ENCODE measurements around the gene FLNB.
A peak's percentile ranks its signal among the peaks of the same experiment; 100 is the strongest.

FLNB gene

DNA sequence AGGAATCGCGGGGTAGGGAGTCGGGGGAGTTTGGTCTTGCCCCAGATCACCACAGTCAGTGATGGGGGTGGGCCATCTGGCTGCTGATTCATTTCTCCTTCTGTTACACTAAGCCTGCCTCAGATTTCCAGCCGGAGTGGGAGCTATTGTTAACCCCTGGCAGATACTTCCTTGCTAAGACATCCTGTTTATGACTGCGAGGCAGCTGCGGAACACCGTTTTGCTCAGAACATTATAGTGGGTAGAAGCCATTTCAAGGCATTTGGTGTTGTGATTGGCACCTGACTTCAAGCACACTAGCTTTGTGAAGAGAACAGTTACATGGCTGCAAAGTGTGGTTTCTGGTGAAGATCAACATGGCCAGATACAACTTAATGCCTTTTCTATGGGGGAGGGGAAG is 73.8 kb downstream of the FLNB start:
- DNase-seq (ENCODE audit: insufficient read length, low spot score) (no peak), FAIRE-seq (peak; percentile 13)
- no peak for TF ChIP-seq TAF1 (IDR thresholded peaks at IDR 0.05; ENCODE audit: low read depth, low read length)
- no peak for TF ChIP-seq POLR2AphosphoS5 (IDR thresholded peaks at IDR 0.05; ENCODE audit: low read depth, low read length)
- TF ChIP-seq POLR2A (IDR thresholded peaks at IDR 0.05; ENCODE audit: low read depth, low read length), result no peak
- no peak for TF ChIP-seq SPI1 (IDR thresholded peaks at IDR 0.05; ENCODE audit: low read depth, low read length)
- TF ChIP-seq POU2F2 (IDR thresholded peaks at IDR 0.05; ENCODE audit: low read depth, low read length), result no peak

DNA sequence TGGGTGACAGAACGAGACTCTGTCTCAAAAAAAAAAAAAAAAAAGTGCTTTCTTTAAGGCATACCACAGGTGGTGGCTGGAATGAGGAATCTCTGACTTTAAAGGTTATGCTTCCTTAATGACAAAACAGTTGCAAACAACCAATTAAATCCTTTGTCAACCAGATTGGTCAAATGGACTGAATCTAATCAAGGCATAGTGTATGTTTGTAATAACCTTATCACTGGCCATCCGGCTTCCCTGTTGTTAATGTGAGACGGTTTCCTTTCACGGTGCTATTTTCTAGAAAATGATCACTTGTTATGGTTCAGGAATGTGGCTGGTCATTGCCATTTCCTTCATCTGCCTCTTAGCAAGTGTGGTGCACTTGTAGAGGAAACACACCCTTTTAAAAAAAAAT is 75.9 kb downstream of the FLNB start:
- no peak for FAIRE-seq
- TF ChIP-seq TAF1 (IDR thresholded peaks at IDR 0.05; ENCODE audit: low read depth, low read length), result no peak
- no peak for TF ChIP-seq POLR2A (IDR thresholded peaks at IDR 0.05; ENCODE audit: low read depth, low read length)
- no peak for TF ChIP-seq POLR2AphosphoS5 (IDR thresholded peaks at IDR 0.05; ENCODE audit: low read depth, low read length)
- TF ChIP-seq SPI1 (IDR thresholded peaks at IDR 0.05; ENCODE audit: low read depth, low read length), result no peak
- no peak for TF ChIP-seq PAX5 (IDR thresholded peaks at IDR 0.05; ENCODE audit: insufficient read depth, low read length, severe bottlenecking)
- TF ChIP-seq POU2F2 (IDR thresholded peaks at IDR 0.05; ENCODE audit: low read depth, low read length), result no peak
- no peak for DNase-seq (ENCODE audit: insufficient read length, low spot score)

- DNase-seq (ENCODE audit: insufficient read length, low spot score) (no peak), FAIRE-seq (peak; percentile 72)
- no peak for TF ChIP-seq POU2F2 (IDR thresholded peaks at IDR 0.05; ENCODE audit: low read depth, low read length)
- TF ChIP-seq TAF1 (IDR thresholded peaks at IDR 0.05; ENCODE audit: low read depth, low read length), result no peak
- no peak for TF ChIP-seq PAX5 (IDR thresholded peaks at IDR 0.05; ENCODE audit: insufficient read depth, low read length, severe bottlenecking)
- peak; percentile 39 for TF ChIP-seq SPI1 (IDR thresholded peaks at IDR 0.05; ENCODE audit: low read depth, low read length)
Measured at GRCh38 chr3:58084788-58085543, 76.7 kb downstream of the FLNB start.

- TF ChIP-seq TAF1 (IDR thresholded peaks at IDR 0.05; ENCODE audit: low read depth, low read length) (no peak), SPI1 (IDR thresholded peaks at IDR 0.05; ENCODE audit: low read depth, low read length) (no peak), POLR2A (IDR thresholded peaks at IDR 0.05; ENCODE audit: low read depth, low read length) (no peak), POLR2AphosphoS5 (IDR thresholded peaks at IDR 0.05; ENCODE audit: low read depth, low read length) (no peak), PAX5 (IDR thresholded peaks at IDR 0.05; ENCODE audit: insufficient read depth, low read length, severe bottlenecking) (no peak), POU2F2 (IDR thresholded peaks at IDR 0.05; ENCODE audit: low read depth, low read length) (no peak)
- FAIRE-seq (no peak), DNase-seq (ENCODE audit: insufficient read length, low spot score) (no peak)
Measured at GRCh38 chr3:58085616-58086015, 77.4 kb downstream of the FLNB start.

DNA sequence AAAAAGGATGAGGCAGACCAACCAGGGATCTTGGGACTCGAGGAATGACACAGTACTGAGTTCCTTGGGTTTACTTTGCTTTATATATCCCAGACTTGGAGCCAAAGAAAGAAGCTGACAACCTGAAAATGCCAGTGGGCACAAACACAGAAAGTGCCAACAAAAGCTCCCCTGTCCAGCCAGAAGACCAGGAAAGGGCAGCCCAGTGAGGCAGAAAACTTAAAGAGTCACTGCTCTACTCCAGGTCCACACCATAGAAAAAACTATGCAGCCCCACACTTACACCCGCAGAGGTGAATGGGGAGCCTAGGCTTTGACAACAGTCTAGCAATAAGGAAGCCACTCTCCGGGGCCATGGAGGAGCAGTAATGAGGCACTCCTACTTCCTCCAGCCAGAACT is 80.3 kb downstream of the FLNB start:
- FAIRE-seq, result no peak
- TF ChIP-seq POLR2AphosphoS5 (IDR thresholded peaks at IDR 0.05; ENCODE audit: low read depth, low read length) (no peak), SPI1 (IDR thresholded peaks at IDR 0.05; ENCODE audit: low read depth, low read length) (no peak), POLR2A (IDR thresholded peaks at IDR 0.05; ENCODE audit: low read depth, low read length) (no peak), POU2F2 (IDR thresholded peaks at IDR 0.05; ENCODE audit: low read depth, low read length) (no peak), TAF1 (IDR thresholded peaks at IDR 0.05; ENCODE audit: low read depth, low read length) (no peak), PAX5 (IDR thresholded peaks at IDR 0.05; ENCODE audit: insufficient read depth, low read length, severe bottlenecking) (no peak)

DNA sequence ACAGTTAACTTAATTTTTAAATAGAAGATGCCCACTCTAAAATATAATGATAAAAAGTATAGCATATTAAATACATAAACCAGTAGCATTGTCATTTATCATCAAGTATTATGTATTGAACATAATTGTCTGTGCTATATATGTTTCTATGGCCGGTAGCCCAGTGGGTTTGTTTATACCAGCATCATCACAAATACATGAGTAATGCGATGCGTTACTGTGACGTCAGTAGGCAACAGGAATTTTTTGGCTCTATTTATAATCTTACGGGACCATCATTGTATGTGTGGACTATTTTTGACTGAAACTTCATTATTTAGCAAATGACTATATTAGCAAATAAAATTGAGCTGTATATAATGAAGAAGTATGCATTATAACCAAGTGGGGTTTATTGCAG is 82.1 kb downstream of the FLNB start:
- TF ChIP-seq POLR2AphosphoS5 (IDR thresholded peaks at IDR 0.05; ENCODE audit: low read depth, low read length) (no peak), TAF1 (IDR thresholded peaks at IDR 0.05; ENCODE audit: low read depth, low read length) (no peak), SPI1 (IDR thresholded peaks at IDR 0.05; ENCODE audit: low read depth, low read length) (no peak), PAX5 (IDR thresholded peaks at IDR 0.05; ENCODE audit: insufficient read depth, low read length, severe bottlenecking) (no peak), POLR2A (IDR thresholded peaks at IDR 0.05; ENCODE audit: low read depth, low read length) (no peak)
- FAIRE-seq, result no peak

More for the DNA sequence above, 80.3 kb downstream of the FLNB start:
- DNase-seq (ENCODE audit: insufficient read length, low spot score), result no peak

GRCh38 chr3:58092521-58092920 is 84.3 kb downstream of the FLNB start:
- TF ChIP-seq POLR2A (IDR thresholded peaks at IDR 0.05; ENCODE audit: low read depth, low read length) (no peak), PAX5 (IDR thresholded peaks at IDR 0.05; ENCODE audit: insufficient read depth, low read length, severe bottlenecking) (no peak), POLR2AphosphoS5 (IDR thresholded peaks at IDR 0.05; ENCODE audit: low read depth, low read length) (no peak), POU2F2 (IDR thresholded peaks at IDR 0.05; ENCODE audit: low read depth, low read length) (no peak), SPI1 (IDR thresholded peaks at IDR 0.05; ENCODE audit: low read depth, low read length) (no peak), TAF1 (IDR thresholded peaks at IDR 0.05; ENCODE audit: low read depth, low read length) (no peak)
- FAIRE-seq (no peak), DNase-seq (ENCODE audit: insufficient read length, low spot score) (no peak)

More for the DNA sequence above, 82.1 kb downstream of the FLNB start:
- DNase-seq (ENCODE audit: insufficient read length, low spot score), result no peak

GRCh38 chr3:58093574-58094195 is 85.5 kb downstream of the FLNB start:
- DNase-seq (ENCODE audit: insufficient read length, low spot score) (no peak), FAIRE-seq (no peak)

GRCh38 chr3:58094657-58095056 is 86.4 kb downstream of the FLNB start:
- DNase-seq (ENCODE audit: insufficient read length, low spot score), result no peak
- FAIRE-seq, result no peak
- TF ChIP-seq SPI1 (IDR thresholded peaks at IDR 0.05; ENCODE audit: low read depth, low read length), result no peak
- TF ChIP-seq PAX5 (IDR thresholded peaks at IDR 0.05; ENCODE audit: insufficient read depth, low read length, severe bottlenecking), result no peak
- TF ChIP-seq POLR2AphosphoS5 (IDR thresholded peaks at IDR 0.05; ENCODE audit: low read depth, low read length), result no peak
- no peak for TF ChIP-seq POLR2A (IDR thresholded peaks at IDR 0.05; ENCODE audit: low read depth, low read length)
- no peak for TF ChIP-seq POU2F2 (IDR thresholded peaks at IDR 0.05; ENCODE audit: low read depth, low read length)
- TF ChIP-seq TAF1 (IDR thresholded peaks at IDR 0.05; ENCODE audit: low read depth, low read length), result no peak

More at GRCh38 chr3:58093574-58094195, 85.5 kb downstream of the FLNB start:
- TF ChIP-seq POLR2AphosphoS5 (IDR thresholded peaks at IDR 0.05; ENCODE audit: low read depth, low read length), result no peak
- TF ChIP-seq POU2F2 (IDR thresholded peaks at IDR 0.05; ENCODE audit: low read depth, low read length), result no peak
- no peak for TF ChIP-seq TAF1 (IDR thresholded peaks at IDR 0.05; ENCODE audit: low read depth, low read length)
- TF ChIP-seq SPI1 (IDR thresholded peaks at IDR 0.05; ENCODE audit: low read depth, low read length), result no peak
- TF ChIP-seq PAX5 (IDR thresholded peaks at IDR 0.05; ENCODE audit: insufficient read depth, low read length, severe bottlenecking), result no peak
- no peak for TF ChIP-seq POLR2A (IDR thresholded peaks at IDR 0.05; ENCODE audit: low read depth, low read length)

All from GM12891 (cell line).